Caki2 (cell line): ENCODE results near the gene MED25. TPM values are rescaled to one million over a fixed set of nuclear protein-coding genes. Genes with fewer than 3 reads are reported as not detected.
"Not testable (repeated sequence)": the region's sequence is repeated elsewhere in the genome, so short reads cannot be mapped to it uniquely, and the experiment has no call there.

ENCODE experiments used
- DNase-seq: peaks from one replicate; pipeline ENCODE4 v3.0.0-alpha.2; 2015; ENCODE audit warnings: low read depth
- in situ Hi-C: cut with HindIII; loops from 2 replicates; pipeline ENCODE4 v1.10.0; 2016; ENCODE audit warnings: low sequenced_read_pairs, low pct_unique_long_range_greater_than_20kb, mixed read lengths
- total RNA-seq: library from RNA; depleted of rRNA; stranded (reverse); fragments of >200 nt; shearing (Covaris generic); gene quantifications from 2 replicates; pipeline ENCODE4 v1.2.3, GENCODE V29; 2014; ENCODE audit warnings: low replicate concordance

Gene MED25
- total RNA-seq, 1 experiment from 2014 or later: 27.0 TPM

DNA sequence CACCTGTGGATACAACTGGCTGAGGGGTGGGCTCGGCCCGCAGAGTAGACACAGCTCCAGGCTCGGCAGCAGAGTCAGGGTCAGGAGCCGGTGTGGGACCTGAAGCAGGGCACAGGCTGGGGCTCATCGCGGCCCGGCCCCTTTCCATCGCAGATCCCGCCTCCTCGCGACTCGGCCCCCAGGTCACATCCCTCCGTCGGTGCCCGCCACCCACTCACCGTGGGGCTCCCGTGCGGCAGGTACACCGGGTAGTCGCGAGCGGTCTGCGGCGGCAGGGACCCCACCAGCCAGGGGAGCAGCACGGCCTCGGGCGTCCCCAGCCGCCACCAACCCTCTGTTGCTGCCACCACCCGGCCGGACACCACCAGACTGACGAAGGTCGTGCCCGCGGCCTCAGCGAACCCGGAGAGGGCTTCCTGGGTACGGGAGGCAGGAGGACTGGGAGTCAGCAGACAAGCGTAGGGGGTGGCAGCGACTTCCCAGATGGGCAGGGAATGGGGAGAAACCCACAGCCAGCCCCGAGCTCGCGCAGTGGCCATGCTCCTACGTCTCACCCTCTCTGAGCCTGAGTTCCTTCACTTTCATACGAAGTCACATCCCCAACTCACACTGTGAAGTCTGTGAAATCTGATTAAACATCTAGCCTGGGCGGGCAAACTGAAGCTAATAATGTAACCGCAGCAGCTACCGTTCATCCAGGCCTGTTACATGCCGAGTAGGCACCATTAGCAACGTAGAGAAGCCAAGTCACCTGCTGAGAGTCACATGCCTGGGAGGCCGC lies 8.7 kb upstream of the MED25 start:
- DNase-seq: peak; percentile 73
- in situ Hi-C loops: no loop called here

- no peak for DNase-seq
- in situ Hi-C loops: no loop called here
Measured at GRCh38 chr19:49809941-49810389, 8.1 kb upstream of the MED25 start.

GRCh38 chr19:49811328-49811727 lies 6.8 kb upstream of the MED25 start:
- DNase-seq: no peak
- in situ Hi-C loops: no loop called here

- no peak for DNase-seq
- in situ Hi-C loops: no loop called here
Measured at GRCh38 chr19:49812452-49812996, 5.6 kb upstream of the MED25 start.

GRCh38 chr19:49812997-49813861 lies 4.9 kb upstream of the MED25 start, which contains the start of gene FUZ:
FUZ (minus strand) TSS chr19:49813292; CDS start chr19:49813106, 186 bp downstream.
- DNase-seq: peak; percentile 96
- in situ Hi-C loops: no loop called here

DNA sequence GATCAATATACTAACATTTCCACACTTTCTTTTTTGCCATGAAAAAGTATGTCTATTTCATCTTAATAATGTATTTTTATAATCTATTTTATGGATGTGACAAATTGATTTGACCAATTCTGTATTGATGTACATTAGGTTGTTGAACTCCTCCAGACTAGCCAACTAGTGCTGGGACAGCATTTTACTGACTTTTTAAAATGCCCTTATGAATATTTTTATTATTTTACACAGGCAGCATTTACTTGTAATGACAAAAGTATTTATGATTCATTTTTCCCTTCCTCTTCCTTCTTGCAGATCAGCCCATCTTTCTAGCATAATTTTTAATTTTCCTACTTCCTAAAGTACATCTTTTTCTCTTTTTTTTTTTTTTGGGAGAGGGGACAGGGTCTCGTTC lies 4.1 kb upstream of the MED25 start:
- DNase-seq: no peak
- in situ Hi-C loops: no loop called here

- in situ Hi-C loops: no loop called here
Measured at GRCh38 chr19:49816590-49816989, 1.5 kb upstream of the MED25 start.

DNA sequence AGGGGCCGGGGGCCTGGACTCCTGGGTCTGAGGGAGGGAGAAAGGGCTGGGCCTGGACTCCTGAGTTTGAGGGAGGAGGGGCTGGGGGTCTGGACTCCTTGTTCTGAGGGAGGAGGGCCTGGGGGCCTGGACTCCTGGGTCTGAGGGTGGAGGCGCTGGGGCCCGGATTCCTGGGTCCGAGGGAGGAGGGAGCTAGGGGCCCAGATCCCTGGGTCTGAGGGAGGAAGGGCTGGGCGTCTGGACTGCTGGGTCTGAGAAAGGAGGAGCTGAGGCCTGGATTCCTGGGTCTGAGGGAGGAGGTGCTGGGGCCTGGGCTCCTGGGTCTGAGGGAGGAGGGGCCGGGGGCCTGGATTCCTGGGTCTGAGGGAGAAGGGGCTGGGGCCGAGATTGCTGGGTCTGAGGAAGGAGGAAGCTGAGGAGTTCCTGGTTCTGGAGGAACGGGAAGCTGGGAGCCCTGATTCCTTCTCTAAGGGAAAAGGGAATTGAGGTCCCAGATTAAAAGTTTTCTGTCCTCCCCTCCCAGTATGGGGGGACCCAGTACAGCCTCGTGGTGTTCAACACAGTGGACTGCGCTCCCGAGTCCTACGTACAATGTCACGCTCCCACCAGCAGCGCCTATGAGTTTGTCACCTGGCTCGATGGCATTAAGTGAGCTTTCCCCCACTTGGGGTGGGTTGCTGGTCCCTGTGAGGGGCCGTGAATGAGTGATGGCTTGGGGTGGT lies 721 bp downstream of the MED25 start:
- in situ Hi-C loops: no loop called here

More at GRCh38 chr19:49816590-49816989, 1.5 kb upstream of the MED25 start:
- DNase-seq: no peak

DNA sequence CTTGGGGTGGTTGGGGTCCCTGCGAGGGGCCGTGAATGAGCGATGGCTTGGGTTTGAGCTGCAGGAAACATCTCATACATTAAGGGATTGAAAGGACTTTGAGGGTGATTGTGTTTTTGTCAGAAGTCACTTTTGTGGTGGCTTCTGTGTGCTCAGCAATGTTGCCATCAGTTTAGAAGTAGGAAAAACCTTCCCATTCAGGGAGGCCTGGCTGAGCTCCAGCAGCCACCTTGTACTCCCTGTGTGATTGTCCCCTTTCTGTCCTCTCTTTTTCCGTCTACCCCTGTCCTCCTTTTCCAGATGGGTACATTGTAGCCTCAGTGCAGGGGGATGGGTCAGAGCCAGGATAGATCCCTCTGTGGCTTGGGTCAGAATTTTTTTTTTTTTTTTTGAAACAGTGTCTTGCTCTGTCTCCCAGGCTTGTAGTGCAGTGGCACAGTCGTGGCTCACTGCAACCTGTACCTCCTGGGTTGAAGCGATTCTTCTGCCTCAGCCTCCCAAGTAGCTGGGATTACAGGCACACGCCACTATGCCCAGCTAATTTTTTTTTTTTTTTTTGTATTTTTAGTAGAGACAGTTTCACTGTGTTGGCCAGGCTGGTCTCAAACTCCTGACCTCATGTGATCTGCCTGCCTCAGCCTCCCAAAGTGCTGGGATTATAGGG lies 1.5 kb downstream of the MED25 start:
- DNase-seq, in situ Hi-C loops: not testable (repeated sequence)

More for the DNA sequence above, 721 bp downstream of the MED25 start:
- DNase-seq: no peak

GRCh38 chr19:49820125-49820524 lies 2.0 kb downstream of the MED25 start:
- in situ Hi-C loops: no loop called here

GRCh38 chr19:49823472-49823871 lies 5.4 kb downstream of the MED25 start:
- in situ Hi-C loops: no loop called here
- DNase-seq: no peak

More at GRCh38 chr19:49820125-49820524, 2.0 kb downstream of the MED25 start:
- no peak for DNase-seq

DNA sequence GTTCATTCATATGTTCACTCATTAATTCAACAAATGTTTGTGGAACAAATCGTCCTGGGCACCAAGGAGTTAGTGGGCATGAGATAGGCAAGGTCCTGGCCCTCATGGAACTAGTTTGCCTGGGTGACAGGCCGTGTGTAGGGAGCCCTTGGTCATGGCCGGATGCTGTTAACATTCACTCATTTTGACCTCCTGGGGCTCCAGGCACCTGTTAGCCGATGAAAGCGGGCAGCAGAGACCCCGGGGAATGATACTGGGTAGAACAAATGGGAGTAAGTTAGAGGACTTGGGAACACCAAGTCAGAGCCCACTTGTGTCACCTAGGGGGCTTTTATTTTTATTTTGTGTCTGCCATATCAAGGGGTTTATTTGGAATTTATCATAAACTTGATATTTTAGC lies 6.6 kb downstream of the MED25 start:
- in situ Hi-C loops: no loop called here

DNA sequence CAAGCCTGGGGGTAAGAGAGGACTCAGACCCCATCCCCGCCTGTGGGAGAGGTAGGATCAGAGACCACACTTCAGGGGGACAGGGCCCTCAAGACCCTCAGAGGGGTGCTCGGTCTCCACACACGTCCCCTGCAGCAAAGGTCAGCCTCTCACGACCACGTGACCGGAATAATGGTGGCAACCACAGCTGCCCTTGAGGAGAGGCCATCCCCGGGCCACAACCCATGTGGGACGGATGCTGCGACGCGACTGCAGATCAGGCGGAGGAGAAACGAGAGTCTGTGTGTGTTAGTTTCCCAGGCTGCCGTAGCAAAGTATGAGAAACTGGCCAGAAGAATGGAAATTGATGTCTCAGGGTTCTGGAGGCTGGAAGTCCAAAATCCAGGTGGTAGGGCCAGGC lies 8.9 kb downstream of the MED25 start:
- in situ Hi-C loops: no loop called here
- no peak for DNase-seq

More for the DNA sequence above, 6.6 kb downstream of the MED25 start:
- DNase-seq: no peak

DNA sequence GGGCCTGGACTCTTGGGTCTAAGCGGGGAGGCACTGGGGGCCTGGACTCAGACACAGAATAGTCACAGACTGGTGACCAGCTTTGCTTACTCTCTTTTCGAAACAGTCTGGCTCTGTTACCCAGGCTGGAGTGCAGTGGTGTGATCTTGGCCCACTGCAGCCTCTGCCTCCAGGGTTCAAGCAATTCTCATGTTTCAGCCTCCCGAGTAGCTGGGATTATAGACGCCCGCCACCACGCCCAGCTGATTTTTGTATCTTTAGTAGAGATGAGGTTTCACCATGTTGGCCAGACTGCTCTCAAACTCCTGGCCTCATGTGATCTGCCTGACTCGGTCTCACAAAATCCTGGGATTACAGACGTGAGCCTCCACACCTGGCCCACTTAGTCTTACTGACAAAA lies 11.1 kb downstream of the MED25 start:
- DNase-seq: no peak
- in situ Hi-C loops: no loop called here

DNA sequence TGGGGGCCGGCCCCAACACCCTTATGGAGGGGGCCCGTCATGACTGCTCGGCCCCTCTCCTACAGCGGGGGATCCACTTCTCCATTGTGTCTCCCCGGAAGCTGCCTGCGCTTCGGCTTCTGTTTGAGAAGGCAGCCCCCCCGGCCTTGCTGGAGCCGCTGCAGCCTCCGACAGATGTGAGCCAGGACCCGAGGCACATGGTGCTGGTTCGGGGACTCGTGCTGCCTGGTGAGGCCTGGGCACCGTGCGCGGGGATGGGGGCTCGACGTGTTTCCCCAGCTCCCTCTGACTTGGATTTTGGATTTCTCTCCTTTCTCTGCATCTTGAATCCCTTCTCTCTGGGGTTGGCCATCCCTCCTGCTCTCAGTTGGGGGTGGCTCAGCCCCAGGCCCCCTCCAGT lies 11.6 kb downstream of the MED25 start:
- in situ Hi-C loops: no loop called here
- no peak for DNase-seq

DNA sequence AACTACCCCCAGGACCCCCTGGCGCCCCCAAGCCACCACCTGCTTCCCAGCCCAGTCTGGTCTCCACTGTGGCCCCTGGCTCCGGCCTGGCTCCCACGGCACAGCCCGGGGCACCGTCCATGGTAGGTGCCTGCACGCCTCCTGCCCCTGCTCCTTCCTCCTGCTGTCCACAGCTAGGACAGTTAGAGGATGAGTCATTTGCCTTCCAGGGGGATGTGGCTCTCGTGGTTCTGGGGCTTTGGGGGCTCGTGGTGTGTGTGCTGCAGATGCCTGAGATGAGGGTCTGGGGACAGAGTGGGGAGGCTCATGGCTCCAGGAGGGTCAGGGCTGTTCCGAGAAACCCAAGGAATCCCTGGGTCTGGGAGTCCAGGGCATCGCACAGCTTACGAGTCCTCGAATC lies 12.7 kb downstream of the MED25 start:
- in situ Hi-C loops: no loop called here
- DNase-seq: no peak

DNA sequence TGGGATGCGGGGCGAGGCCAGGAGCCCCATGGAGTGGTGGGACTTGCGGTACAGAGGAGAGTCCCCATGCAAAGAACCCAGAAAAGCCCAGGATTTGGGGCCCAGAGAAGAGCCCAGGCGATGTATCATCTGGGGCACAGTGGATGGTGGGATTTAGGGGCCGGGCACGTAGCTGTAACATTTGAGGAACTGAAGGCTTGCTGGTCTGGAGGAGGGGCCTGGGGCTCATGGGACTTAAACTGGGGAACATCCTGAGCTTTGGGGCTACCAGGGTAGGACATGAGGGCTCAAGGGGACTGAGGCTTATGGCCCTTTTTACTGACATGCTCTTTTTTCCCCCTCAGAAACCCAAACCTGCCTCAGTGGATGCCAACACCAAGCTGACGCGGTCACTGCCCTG lies 13.5 kb downstream of the MED25 start:
- no peak for DNase-seq
- in situ Hi-C loops: no loop called here

DNA sequence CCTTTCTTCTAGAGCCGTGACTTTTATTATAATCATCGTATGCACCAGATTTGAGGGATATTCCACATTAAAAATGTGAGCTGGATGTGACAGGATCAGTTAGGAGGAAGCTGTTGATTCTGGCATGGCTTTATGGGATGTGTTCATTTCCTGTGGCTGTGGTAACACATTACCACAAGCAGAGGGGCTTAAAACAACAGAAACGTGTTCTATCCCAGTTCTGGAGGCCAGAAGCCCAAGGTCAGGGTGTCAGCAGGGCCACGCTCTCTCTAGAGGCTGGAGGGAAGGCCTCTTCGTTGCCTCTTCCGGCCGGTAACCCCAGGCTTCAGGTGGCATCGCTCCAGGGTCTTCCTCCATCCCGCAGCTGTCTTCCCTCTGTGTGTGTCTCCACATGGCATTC lies 14.5 kb downstream of the MED25 start:
- in situ Hi-C loops: no loop called here
- DNase-seq: no peak
